ENCODE data around the gene AGRN. TPM values are rescaled to one million over a fixed set of nuclear protein-coding genes. Genes with fewer than 3 reads are reported as not detected.

Gene AGRN
- total and polyA plus RNA-seq, 2 of the 4 experiments (the other 2 are of a cell fraction), result 8.1 to 115 TPM

DNA sequence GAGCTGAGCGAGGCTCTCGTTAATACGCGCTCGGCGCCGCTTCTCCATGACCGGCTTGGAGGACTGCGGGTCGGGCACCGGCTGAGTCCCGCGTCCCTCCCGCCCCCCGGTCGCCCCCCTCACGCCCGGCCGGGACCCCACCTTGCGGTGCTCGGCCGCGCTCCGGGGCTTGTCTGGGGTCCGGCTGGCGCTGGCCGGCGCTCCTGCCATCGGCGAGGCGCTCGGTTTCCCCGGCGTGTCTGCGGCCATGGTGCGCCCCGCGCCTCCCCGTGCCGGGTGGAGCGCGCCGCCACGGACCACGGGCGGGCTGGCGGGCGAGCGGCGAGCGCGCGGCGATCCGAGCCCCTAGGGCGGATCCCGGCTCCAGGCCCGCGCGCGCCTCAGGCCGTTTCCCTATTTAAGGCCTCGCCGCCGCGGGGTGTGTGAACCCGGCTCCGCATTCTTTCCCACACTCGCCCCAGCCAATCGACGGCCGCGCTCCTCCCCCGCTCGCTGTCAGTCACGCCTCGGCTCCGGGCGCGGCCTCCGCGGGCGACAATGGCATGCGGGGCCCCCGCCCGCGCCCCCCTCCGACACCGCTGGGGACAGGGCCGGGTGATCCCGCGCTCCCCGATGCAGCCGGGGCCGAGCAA is 20.1 kb upstream of the AGRN start, which contains the start of gene HES4:
Gene HES4 (minus strand): TSS at position 373 of the 632 bp plus-strand sequence. CDS start 124 bp downstream, at position 249.
- peak within 1 kb of the TSS; percentile 21 for H4K5ac ChIP-seq (ENCODE audit: low read depth, low read length)
- H3K23ac ChIP-seq (ENCODE audit: low read depth, low read length), result peak within 1 kb of the TSS; percentile 85
- intact Hi-C loops (cut with micrococcal nuclease), result loop anchor here (5.0 kb wide), 1 partner anchor 57 kb away; no protein-coding TSS in a partner anchor
- no peak within 1 kb of the TSS; the same call in 1 of the 2 replicates for H3K56ac ChIP-seq (ENCODE audit: extremely low read depth, insufficient read depth, low read length)
- peaks cover 9% of the 10 kb centered on the region; the same call in 1 of the 2 replicates for H4K20me1 ChIP-seq (ENCODE audit: insufficient read depth, low read length)
- H3K4me3 ChIP-seq (ENCODE audit: insufficient read depth, low read depth, low read length), result peak within 1 kb of the TSS; percentile 59
- peaks cover 9 to 35% of the 10 kb centered on the region in 2 experiments; a peak in 3 of 4 replicates for H3K79me1 ChIP-seq (ENCODE audit: low read depth in 1 of 2, low read length in 2 of 2)
- H3K9me1 ChIP-seq (ENCODE audit: insufficient read depth, low read length), result no peaks in the 10 kb centered on the region
- ChIA-PET POLR2A (ENCODE audit: unreplicated experiment) (interaction anchor here (0.6 kb wide), 1 partner anchor 32 kb away, joined by 3 read pairs; no protein-coding TSS in a partner anchor), CTCF (interaction anchor here (0.7 kb wide), 1 partner anchor 15 kb away, joined by 4 read pairs; no protein-coding TSS in a partner anchor)
- H3K36me3 ChIP-seq (ENCODE audit: control insufficient read depth, insufficient read depth, low read length), result no peaks in the 10 kb centered on the region
- H3K27ac ChIP-seq (ENCODE audit: insufficient read depth, low read length), result peak within 1 kb of the TSS; percentile 84
- peak within 1 kb of the TSS; percentile 85 for H2AK5ac ChIP-seq (ENCODE audit: low read depth, low read length)
- H3K4ac ChIP-seq (ENCODE audit: low read depth, low read length), result peak within 1 kb of the TSS; percentile 88
- peak within 1 kb of the TSS; percentile 44 for H2BK5ac ChIP-seq (ENCODE audit: low read depth, low read length, poor library complexity, severe bottlenecking)
- 1% methylated on average over 41 of the region's 95 CpGs; no CpG with 5 or more reads in 1 of the 2 experiments for WGBS, 2 experiments (ENCODE audit: extremely low coverage in 2 of 2, insufficient read length in 1 of 2)
- no peak within 1 kb of the TSS for H2BK20ac ChIP-seq (ENCODE audit: low read depth, low read length)
- no peaks in the 10 kb centered on the region for H3K9me3 ChIP-seq (ENCODE audit: control insufficient read depth, insufficient read depth, low read length)
- no TSS peak for BruUV-seq (replicated peaks)
- H2BK120ac ChIP-seq (ENCODE audit: low read depth, low read length), result peak within 1 kb of the TSS; percentile 48; the same call in 1 of the 2 replicates
- H4K91ac ChIP-seq (ENCODE audit: insufficient read depth, low read depth, low read length), result peak within 1 kb of the TSS; percentile 69
- dilution Hi-C loops (cut with HindIII; ENCODE audit: low sequenced_read_pairs, unreplicated experiment), result no loop called here
- H3K18ac ChIP-seq (ENCODE audit: low read depth, low read length), result peak within 1 kb of the TSS; percentile 7; the same call in 1 of the 2 replicates
- in situ Hi-C loops (cut with MboI; ENCODE audit: low sequenced_read_pairs), result no loop called here
- peak within 1 kb of the TSS; percentile 71 for H3K9ac ChIP-seq (ENCODE audit: low read depth, low read length)
- H4K8ac ChIP-seq (ENCODE audit: low read depth in 2 of 2, low read length in 2 of 2), result peak within 1 kb of the TSS; percentile 51 to 85
- no peak within 1 kb of the TSS; the same call in 2 of the 3 replicates for H2BK15ac ChIP-seq (ENCODE audit: low read depth, low read length)
- H2AFZ ChIP-seq (replicated peaks; ENCODE audit: low read length, poor library complexity), result peak within 1 kb of the TSS; percentile 89
- peak within 1 kb of the TSS; percentile 94 for H2AK9ac ChIP-seq (replicated peaks; ENCODE audit: low read depth, low read length, poor library complexity)
- H3K4me2 ChIP-seq (ENCODE audit: low read depth, low read length), result peak within 1 kb of the TSS; percentile 86
- ATAC-seq (ENCODE audit: low read depth), result peak; percentile 81
- peak; percentile 90 for DNase-seq
- peaks cover 4% of the 10 kb centered on the region for H3K4me1 ChIP-seq (ENCODE audit: control insufficient read depth, insufficient read depth, low read length)
- no peaks in the 10 kb centered on the region for H3K27me3 ChIP-seq (ENCODE audit: control insufficient read depth, insufficient read depth, low read length)
- peak within 1 kb of the TSS; percentile 18 for H3K14ac ChIP-seq (replicated peaks; ENCODE audit: low read depth, low read length)
- TF ChIP-seq CEBPB (IDR thresholded peaks at IDR 0.05; ENCODE audit: low read depth, low read length) (no peak), ELK1 (IDR thresholded peaks at IDR 0.05; ENCODE audit: borderline replicate concordance, low read depth, low read length) (no peak), FOS (IDR thresholded peaks at IDR 0.05; ENCODE audit: low read depth, low read length) (no peak), RCOR1 (IDR thresholded peaks at IDR 0.05; ENCODE audit: insufficient replicate concordance, low read length) (no peak), BHLHE40 (IDR thresholded peaks at IDR 0.05; ENCODE audit: low read depth, low read length) (peak; percentile 84), RAD21 (IDR thresholded peaks at IDR 0.05; ENCODE audit: low read length) (no peak), USF2 (IDR thresholded peaks at IDR 0.05; ENCODE audit: low read depth, low read length) (no peak), POLR2A (IDR thresholded peaks at IDR 0.05; ENCODE audit: low read depth, low read length) (peak; percentile 99), MAFK (IDR thresholded peaks at IDR 0.05; ENCODE audit: low read depth, low read length) (no peak), NFE2L2 (IDR thresholded peaks at IDR 0.05; ENCODE audit: low read depth, low read length) (no peak), SMC3 (IDR thresholded peaks at IDR 0.05; ENCODE audit: low read depth, low read length) (no peak), RFX5 (IDR thresholded peaks at IDR 0.05; ENCODE audit: low read depth, low read length) (no peak), MXI1 (IDR thresholded peaks at IDR 0.05; ENCODE audit: borderline replicate concordance, low read depth, low read length) (peak; percentile 35; the same call in 1 of the 2 replicates), CTCF (conservative IDR thresholded peaks at IDR 0.05; ENCODE audit: low read depth, low read length) (no peak)

Measured in IMR-90 (cell line).